ENCODE data around the gene CILP2.

The CILP2 gene

GRCh38 chr19:19544257-19544953 is 6.3 kb downstream of the CILP2 start:
- no peak for DNase-seq (ENCODE audit: low read depth)

- DNase-seq (ENCODE audit: low read depth), result no peak
Measured at GRCh38 chr19:19544954-19545591, 7.0 kb downstream of the CILP2 start.

GRCh38 chr19:19545707-19546106 is 7.6 kb downstream of the CILP2 start:
- no peak for DNase-seq (ENCODE audit: low read depth)

- DNase-seq (ENCODE audit: low read depth), result no peak
Measured at GRCh38 chr19:19546751-19547162, 8.7 kb downstream of the CILP2 start.

- DNase-seq (ENCODE audit: low read depth), result no peak
Measured at GRCh38 chr19:19547674-19548336, 9.7 kb downstream of the CILP2 start.

- no peak for DNase-seq (ENCODE audit: low read depth)
Measured at GRCh38 chr19:19548915-19549759, 11.1 kb downstream of the CILP2 start.

- no peak for DNase-seq (ENCODE audit: low read depth)
Measured at GRCh38 chr19:19549804-19550464, 11.9 kb downstream of the CILP2 start.

- no peak for DNase-seq (ENCODE audit: low read depth)
Measured at GRCh38 chr19:19550485-19550929, 12.4 kb downstream of the CILP2 start.

GRCh38 chr19:19550972-19551852 is 13.1 kb downstream of the CILP2 start:
- DNase-seq (ENCODE audit: low read depth), result no peak

GRCh38 chr19:19551853-19552192 is 13.8 kb downstream of the CILP2 start:
- no peak for DNase-seq (ENCODE audit: low read depth)

GRCh38 chr19:19552798-19553197 is 14.7 kb downstream of the CILP2 start:
- DNase-seq (ENCODE audit: low read depth), result no peak

GRCh38 chr19:19553670-19554069 is 15.6 kb downstream of the CILP2 start:
- DNase-seq (ENCODE audit: low read depth), result no peak

GRCh38 chr19:19554074-19555023 is 16.3 kb downstream of the CILP2 start:
- no peak for DNase-seq (ENCODE audit: low read depth)

- DNase-seq (ENCODE audit: low read depth), result no peak
Measured at GRCh38 chr19:19558055-19558454, 20.0 kb downstream of the CILP2 start.

- no peak for DNase-seq (ENCODE audit: low read depth)
Measured at GRCh38 chr19:19558636-19559035, 20.6 kb downstream of the CILP2 start.

- DNase-seq (ENCODE audit: low read depth), result no peak
Measured at GRCh38 chr19:19559931-19560330, 21.9 kb downstream of the CILP2 start.

GRCh38 chr19:19561946-19562664 is 24.0 kb downstream of the CILP2 start:
- DNase-seq (ENCODE audit: low read depth), result no peak

GRCh38 chr19:19562665-19563347 is 24.7 kb downstream of the CILP2 start:
- DNase-seq (ENCODE audit: low read depth), result no peak
